Tongue (tissue), 2 donors: ENCODE measurements around the gene GRM4. TPM values are rescaled to one million over a fixed set of nuclear protein-coding genes. Genes with fewer than 3 reads are reported as not detected.

Experiments
- DNase-seq: peaks from one replicate; pipeline ENCODE4 v3.0.0-alpha.2; 2015
- total RNA-seq: library from RNA; depleted of rRNA; stranded (reverse); fragments of >200 nt; gene quantifications from one replicate; pipeline ENCODE4 v1.2.3, GENCODE V29; 2014

The GRM4 gene
- total RNA-seq, 1 donor from 2014 or later, result 0.51 TPM

GRCh38 chr6:34142061-34142998, 3.6 kb downstream of the GRM4 start:
- DNase-seq, result no peak

- DNase-seq, result no peak
Measured at GRCh38 chr6:34140075-34140474, 5.8 kb downstream of the GRM4 start.

GRCh38 chr6:34138914-34139510, 6.9 kb downstream of the GRM4 start:
- no peak for DNase-seq

GRCh38 chr6:34138191-34138590, 7.7 kb downstream of the GRM4 start:
- DNase-seq, result no peak

GRCh38 chr6:34135541-34135940, 10.3 kb downstream of the GRM4 start:
- DNase-seq, result no peak

GRCh38 chr6:34132486-34133185, 13.3 kb downstream of the GRM4 start:
- peak; percentile 75 for DNase-seq

- no peak for DNase-seq
Measured at GRCh38 chr6:34131326-34132290, 14.3 kb downstream of the GRM4 start.

- DNase-seq, result no peak
Measured at GRCh38 chr6:34130862-34131261, 15.0 kb downstream of the GRM4 start.

- DNase-seq, result no peak
Measured at GRCh38 chr6:34129753-34130152, 16.1 kb downstream of the GRM4 start.

- no peak for DNase-seq
Measured at GRCh38 chr6:34128045-34128444, 17.8 kb downstream of the GRM4 start.

GRCh38 chr6:34126419-34126818, 19.5 kb downstream of the GRM4 start:
- no peak for DNase-seq

GRCh38 chr6:34125939-34126338, 19.9 kb downstream of the GRM4 start:
- DNase-seq, result no peak

GRCh38 chr6:34120953-34121675, 24.8 kb downstream of the GRM4 start:
- DNase-seq, result no peak

GRCh38 chr6:34115915-34116314, 30.0 kb downstream of the GRM4 start:
- DNase-seq, result no peak

GRCh38 chr6:34115403-34115795, 30.5 kb downstream of the GRM4 start:
- peak; percentile 79 for DNase-seq

- DNase-seq, result no peak
Measured at GRCh38 chr6:34114695-34115402, 31.0 kb downstream of the GRM4 start.

GRCh38 chr6:34113532-34113931, 32.4 kb downstream of the GRM4 start:
- DNase-seq, result no peak

- DNase-seq, result no peak
Measured at GRCh38 chr6:34112126-34112525, 33.8 kb downstream of the GRM4 start.

GRCh38 chr6:34110610-34111009, 35.3 kb downstream of the GRM4 start:
- no peak for DNase-seq

GRCh38 chr6:34108176-34108575, 37.7 kb downstream of the GRM4 start:
- no peak for DNase-seq

- no peak for DNase-seq
Measured at GRCh38 chr6:34106900-34107299, 39.0 kb downstream of the GRM4 start.
